ENCODE measurements around the gene SAPCD2.

Gene SAPCD2

GRCh38 chr9:137056739-137057415, 13.5 kb downstream of the SAPCD2 start:
- no peaks in the 10 kb centered on the region for H3K36me3 ChIP-seq (ENCODE audit: control insufficient read depth, low read length)
- no peak overlapping the region for H3K4me3 ChIP-seq (ENCODE audit: low read length)
- H4K20me1 ChIP-seq (ENCODE audit: control insufficient read depth, insufficient read depth, low read depth, low read length): no peaks in the 10 kb centered on the region
- H3K4me1 ChIP-seq (ENCODE audit: control insufficient read depth, low read length): peaks cover 6% of the 10 kb centered on the region; the same call in 1 of the 2 replicates
- H3K9me2 ChIP-seq (replicated peaks; ENCODE audit: control insufficient read depth, low read length): no peaks in the 10 kb centered on the region
- H3K79me2 ChIP-seq (ENCODE audit: control insufficient read depth, low read length): no peaks in the 10 kb centered on the region
- TF ChIP-seq CTCF (IDR thresholded peaks at IDR 0.05; ENCODE audit: low read depth, low read length, poor library complexity, severe bottlenecking) (no peak), EZH2phosphoT487 (IDR thresholded peaks at IDR 0.05; ENCODE audit: borderline replicate concordance, low read length) (no peak)
- no peak overlapping the region for H3K27ac ChIP-seq (ENCODE audit: low read depth, low read length)
- no peak overlapping the region for H3K4me2 ChIP-seq (ENCODE audit: low read length)
- no peaks in the 10 kb centered on the region for H3K9me3 ChIP-seq (ENCODE audit: control insufficient read depth, insufficient read depth, low read length)
- H3F3A ChIP-seq (ENCODE audit: control insufficient read depth, insufficient read depth): peaks cover 4% of the 10 kb centered on the region; the same call in 1 of the 2 replicates
- peaks cover 26% of the 10 kb centered on the region for H3K27me3 ChIP-seq (ENCODE audit: control insufficient read depth, low read length)

GRCh38 chr9:137055385-137056364, 14.7 kb downstream of the SAPCD2 start:
- H3K4me1 ChIP-seq (ENCODE audit: control insufficient read depth, low read length): peaks cover 6% of the 10 kb centered on the region; the same call in 1 of the 2 replicates
- no peaks in the 10 kb centered on the region for H3K36me3 ChIP-seq (ENCODE audit: control insufficient read depth, low read length)
- peaks cover 3% of the 10 kb centered on the region; the same call in 1 of the 2 replicates for H3F3A ChIP-seq (ENCODE audit: control insufficient read depth, insufficient read depth)
- H3K9me3 ChIP-seq (ENCODE audit: control insufficient read depth, insufficient read depth, low read length): no peaks in the 10 kb centered on the region
- peaks cover 29% of the 10 kb centered on the region for H3K27me3 ChIP-seq (ENCODE audit: control insufficient read depth, low read length)
- H4K20me1 ChIP-seq (ENCODE audit: control insufficient read depth, insufficient read depth, low read depth, low read length): no peaks in the 10 kb centered on the region
- H3K4me3 ChIP-seq (ENCODE audit: low read length): no peak overlapping the region
- no peaks in the 10 kb centered on the region for H3K79me2 ChIP-seq (ENCODE audit: control insufficient read depth, low read length)
- H3K27ac ChIP-seq (ENCODE audit: low read depth, low read length): no peak overlapping the region
- H3K9me2 ChIP-seq (replicated peaks; ENCODE audit: control insufficient read depth, low read length): no peaks in the 10 kb centered on the region
- H3K4me2 ChIP-seq (ENCODE audit: low read length): no peak overlapping the region
- TF ChIP-seq EZH2phosphoT487 (IDR thresholded peaks at IDR 0.05; ENCODE audit: borderline replicate concordance, low read length) (no peak), CTCF (IDR thresholded peaks at IDR 0.05; ENCODE audit: low read depth, low read length, poor library complexity, severe bottlenecking) (no peak)

- Histone ChIP-seq H3K9me3 (ENCODE audit: control insufficient read depth, insufficient read depth, low read length) (no peaks in the 10 kb centered on the region), H3F3A (ENCODE audit: control insufficient read depth, insufficient read depth) (no peaks in the 10 kb centered on the region), H3K9me2 (replicated peaks; ENCODE audit: control insufficient read depth, low read length) (no peaks in the 10 kb centered on the region), H3K4me2 (ENCODE audit: low read length) (no peak overlapping the region), H3K4me3 (ENCODE audit: low read length) (no peak overlapping the region), H3K79me2 (ENCODE audit: control insufficient read depth, low read length) (no peaks in the 10 kb centered on the region), H3K27ac (ENCODE audit: low read depth, low read length) (no peak overlapping the region), H4K20me1 (ENCODE audit: control insufficient read depth, insufficient read depth, low read depth, low read length) (no peaks in the 10 kb centered on the region), H3K36me3 (ENCODE audit: control insufficient read depth, low read length) (no peaks in the 10 kb centered on the region), H3K4me1 (ENCODE audit: control insufficient read depth, low read length) (peaks cover 3% of the 10 kb centered on the region; the same call in 1 of the 2 replicates), H3K27me3 (ENCODE audit: control insufficient read depth, low read length) (peaks cover 34% of the 10 kb centered on the region)
- TF ChIP-seq CTCF (IDR thresholded peaks at IDR 0.05; ENCODE audit: low read depth, low read length, poor library complexity, severe bottlenecking) (no peak), EZH2phosphoT487 (IDR thresholded peaks at IDR 0.05; ENCODE audit: borderline replicate concordance, low read length) (no peak)
Measured at GRCh38 chr9:137054932-137055384, 15.4 kb downstream of the SAPCD2 start.
